IMR-90 (cell line): ENCODE data around the gene SHB. TPM values are rescaled to one million over a fixed set of nuclear protein-coding genes. Genes with fewer than 3 reads are reported as not detected.

Experiments used
- ATAC-seq: fragments of 200-7000 bp; cut with Tn5 transposase; 2 replicates; pipeline ENCODE4 v1.9.1; 2020; ENCODE audit warnings: low read depth, mild to moderate bottlenecking, moderate library complexity
- BruUV-seq: library from RNA; stranded (reverse); fragments of 400-500 nt; replicated peaks from 2 replicates; lab custom pipeline; 2021; lab: Mats Ljungman, UMichigan
- CTCF ChIA-PET: fragments of 300-600 bp; formaldehyde crosslinking; extraction: SDS; loops from one replicate; lab custom pipeline; 2021; ENCODE audit warnings: antibody characterized with exemption; lab: Yijun Ruan, JAX
- POLR2A ChIA-PET: fragments of 300-600 bp; sonication (Branson Sonifier 250); formaldehyde crosslinking; loops from one replicate; lab custom pipeline; 2022; ENCODE audit warnings: antibody characterized with exemption; ENCODE audit not compliant: unreplicated experiment; lab: Charles Lee
- DNase-seq: peaks from one replicate; pipeline ENCODE4 v3.0.0; 2013
- H2AFZ ChIP-seq: replicated peaks from 2 replicates; pipeline ENCODE3; 2013; ENCODE audit warnings: low read length, mild to moderate bottlenecking; ENCODE audit not compliant: poor library complexity
- H2AK5ac ChIP-seq: 2 replicates; pipeline ENCODE4 v1.6.1; 2013; ENCODE audit warnings: low read depth, low read length, inconsistent platforms
- H2AK9ac ChIP-seq: replicated peaks from 2 replicates; pipeline ENCODE3; 2013; ENCODE audit warnings: mild to moderate bottlenecking, low read depth, low read length, moderate library complexity; ENCODE audit not compliant: poor library complexity
- H2BK120ac ChIP-seq: 2 replicates; pipeline ENCODE4 v1.6.1; 2013; ENCODE audit warnings: low read depth, low read length, inconsistent platforms
- H2BK15ac ChIP-seq: 3 replicates; pipeline ENCODE4 v1.6.1; 2013; ENCODE audit warnings: low read depth, low read length, inconsistent platforms
- H2BK20ac ChIP-seq: 2 replicates; pipeline ENCODE4 v1.6.1; 2013; ENCODE audit warnings: low read depth, mild to moderate bottlenecking, inconsistent platforms, low read length, moderate library complexity
- H2BK5ac ChIP-seq: 2 replicates; pipeline ENCODE4 v1.6.1; 2013; ENCODE audit warnings: mild to moderate bottlenecking, low read depth, low read length, inconsistent platforms; ENCODE audit not compliant: poor library complexity, severe bottlenecking
- H3K14ac ChIP-seq: replicated peaks from 2 replicates; pipeline ENCODE4 v1.6.1; 2013; ENCODE audit warnings: low read depth, low read length, inconsistent platforms
- H3K18ac ChIP-seq: 2 replicates; pipeline ENCODE4 v1.6.1; 2013; ENCODE audit warnings: low read depth, low read length, control low read depth
- H3K23ac ChIP-seq: 2 replicates; pipeline ENCODE4 v1.6.1; 2013; ENCODE audit warnings: low read depth, low read length, inconsistent platforms
- H3K27ac ChIP-seq: 2 replicates; pipeline ENCODE4 v1.5.1; 2013; ENCODE audit warnings: mild to moderate bottlenecking, control low read depth, low read length; ENCODE audit not compliant: insufficient read depth
- H3K27me3 ChIP-seq: 2 replicates; pipeline ENCODE4 v1.6.1; 2013; ENCODE audit warnings: low read length; ENCODE audit not compliant: control insufficient read depth, insufficient read depth
- H3K36me3 ChIP-seq: 2 replicates; pipeline ENCODE4 v1.6.1; 2013; ENCODE audit warnings: low read length, mixed read lengths; ENCODE audit not compliant: control insufficient read depth, insufficient read depth
- H3K4ac ChIP-seq: 2 replicates; pipeline ENCODE4 v1.6.1; 2013; ENCODE audit warnings: low read depth, low read length, inconsistent platforms
- H3K4me1 ChIP-seq: 2 replicates; pipeline ENCODE4 v1.6.1; 2013; ENCODE audit warnings: low read length, mixed read lengths; ENCODE audit not compliant: control insufficient read depth, insufficient read depth
- H3K4me2 ChIP-seq: 2 replicates; pipeline ENCODE4 v1.6.1; 2013; ENCODE audit warnings: low read depth, mild to moderate bottlenecking, control low read depth, low read length, moderate library complexity
- H3K4me3 ChIP-seq: 2 replicates; pipeline ENCODE4 v1.5.1; 2013; ENCODE audit warnings: low read depth, mild to moderate bottlenecking, control low read depth, low read length, moderate library complexity; ENCODE audit not compliant: insufficient read depth
- H3K56ac ChIP-seq: 2 replicates; pipeline ENCODE4 v1.6.1; 2013; ENCODE audit warnings: low read length, inconsistent platforms; ENCODE audit not compliant: insufficient read depth; ENCODE audit errors: extremely low read depth
- H3K79me1 ChIP-seq, 2 experiments: 2 replicates each; pipeline ENCODE4 v1.6.1; 2013; ENCODE audit warnings: low read length in 2 of 2, inconsistent platforms in 1 of 2, low read depth in 1 of 2
- H3K9ac ChIP-seq: 2 replicates; pipeline ENCODE4 v1.6.1; 2013; ENCODE audit warnings: low read depth, low read length, control low read depth
- H3K9me1 ChIP-seq: 2 replicates; pipeline ENCODE4 v1.6.1; 2013; ENCODE audit warnings: low read length, inconsistent platforms; ENCODE audit not compliant: insufficient read depth
- H3K9me3 ChIP-seq: 2 replicates; pipeline ENCODE4 v1.6.1; 2013; ENCODE audit warnings: low read length; ENCODE audit not compliant: control insufficient read depth, insufficient read depth
- H4K20me1 ChIP-seq: 2 replicates; pipeline ENCODE4 v1.6.1; 2013; ENCODE audit warnings: low read length, inconsistent platforms; ENCODE audit not compliant: insufficient read depth
- H4K5ac ChIP-seq: 2 replicates; pipeline ENCODE4 v1.6.1; 2013; ENCODE audit warnings: mild to moderate bottlenecking, low read depth, low read length, control low read depth
- H4K8ac ChIP-seq, 2 experiments: 2 replicates each; pipeline ENCODE4 v1.6.1; 2013; ENCODE audit warnings: low read depth in 2 of 2, low read length in 2 of 2, control low read depth in 1 of 2, inconsistent platforms in 1 of 2
- H4K91ac ChIP-seq: 2 replicates; pipeline ENCODE4 v1.6.1; 2013; ENCODE audit warnings: low read depth, low read length, inconsistent platforms; ENCODE audit not compliant: insufficient read depth
- BHLHE40 ChIP-seq: fragments of 150-350 bp; IDR thresholded peaks from 2 replicates; pipeline ENCODE4 v1.6.1; 2016; ENCODE audit warnings: mild to moderate bottlenecking, low read depth, low read length
- CEBPB ChIP-seq: IDR thresholded peaks from 2 replicates; pipeline ENCODE4 v1.6.1; 2012; ENCODE audit warnings: low read depth, low read length, improper control_type of control experiment
- MAFK ChIP-seq: IDR thresholded peaks from 2 replicates; pipeline ENCODE4 v1.6.1; 2012; ENCODE audit warnings: low read depth, low read length, improper control_type of control experiment
- MAZ ChIP-seq: IDR thresholded peaks from 2 replicates; pipeline ENCODE4 v1.6.1; 2012; ENCODE audit warnings: low read depth, mild to moderate bottlenecking, low read length, improper control_type of control experiment, moderate library complexity, borderline replicate concordance
- NFE2L2 ChIP-seq: fragments of 150-350 bp; IDR thresholded peaks from 2 replicates; pipeline ENCODE4 v1.6.1; 2016; ENCODE audit warnings: low read depth, mild to moderate bottlenecking, low read length
- POLR2A ChIP-seq: IDR thresholded peaks from 2 replicates; pipeline ENCODE4 v1.6.1; 2012; ENCODE audit warnings: mild to moderate bottlenecking, low read depth, low read length
- RAD21 ChIP-seq: IDR thresholded peaks from 2 replicates; pipeline ENCODE4 v1.6.1; 2012; ENCODE audit warnings: low read length, improper control_type of control experiment
- RCOR1 ChIP-seq: IDR thresholded peaks from 2 replicates; pipeline ENCODE4 v1.6.1; 2012; ENCODE audit warnings: mild to moderate bottlenecking, low read length, improper control_type of control experiment; ENCODE audit not compliant: insufficient replicate concordance
- RFX5 ChIP-seq: IDR thresholded peaks from 2 replicates; pipeline ENCODE4 v1.8.0; 2012; ENCODE audit warnings: low read depth, mild to moderate bottlenecking, low read length, moderate library complexity
- SMC3 ChIP-seq: fragments of 150-350 bp; IDR thresholded peaks from 2 replicates; pipeline ENCODE4 v1.6.1; 2016; ENCODE audit warnings: low read depth, mild to moderate bottlenecking, antibody characterized with exemption, low read length, moderate library complexity
- WGBS, 2 experiments: methylation state at CpG; one replicate each; pipeline versions ENCODE4 v1.1.5 to v1.1.7; 2013; ENCODE audit warnings: missing lambda C conversion rate in 2 of 2; ENCODE audit not compliant: insufficient read length in 1 of 2; ENCODE audit errors: extremely low coverage in 2 of 2; 5-methylcytosine and 5-hydroxymethylcytosine counted together
- dilution Hi-C: fragments of 300-500 bp; cut with HindIII; formaldehyde crosslinking; loops from one replicate; pipeline ENCODE4 v1.14.3; 2018; ENCODE audit warnings: low sequenced_read_pairs; ENCODE audit not compliant: unreplicated experiment
- in situ Hi-C: fragments of 300-500 bp; cut with MboI; formaldehyde crosslinking; loops from 3 replicates; pipeline ENCODE4 v1.14.3; 2019; ENCODE audit warnings: low sequenced_read_pairs, inconsistent platforms, mixed read lengths
- intact Hi-C: fragments of 100-400 bp; cut with micrococcal nuclease; formaldehyde crosslinking; loops from 2 replicates; pipeline ENCODE4 v1.10.0; 2022
- polyA plus RNA-seq, 3 experiments: library from polyadenylated mRNA; depleted of rRNA; stranded (reverse); fragments of >200 nt; gene quantifications; 2 replicates each; pipeline ENCODE4 v1.2.3, GENCODE V29; 2012; ENCODE audit warnings: low replicate concordance in 1 of 3
- total RNA-seq: library from RNA; depleted of rRNA; stranded (reverse); fragments of >200 nt; gene quantifications from 2 replicates; pipeline ENCODE4 v1.2.3, GENCODE V29; 2012
- TF ChIP-seq, protein P1 (sequence below): fragments of 150-350 bp; IDR thresholded peaks from 2 replicates; pipeline ENCODE4 v1.6.1; 2016; ENCODE audit warnings: low read depth, mild to moderate bottlenecking, low read length, moderate library complexity, borderline replicate concordance
- TF ChIP-seq, protein P2 (sequence below): conservative IDR thresholded peaks from 2 replicates; pipeline ENCODE4 v1.5.1; 2012; ENCODE audit warnings: mild to moderate bottlenecking, low read depth, low read length, improper control_type of control experiment
- TF ChIP-seq, protein P3 (sequence below): fragments of 150-350 bp; IDR thresholded peaks from 2 replicates; pipeline ENCODE4 v1.6.1; 2017; ENCODE audit warnings: mild to moderate bottlenecking, antibody characterized with exemption, low read length, low read depth

The SHB gene
- total and polyA plus RNA-seq, 2 of the 4 experiments (the other 2 are of a cell fraction) = 6.1 to 20.4 TPM

DNA sequence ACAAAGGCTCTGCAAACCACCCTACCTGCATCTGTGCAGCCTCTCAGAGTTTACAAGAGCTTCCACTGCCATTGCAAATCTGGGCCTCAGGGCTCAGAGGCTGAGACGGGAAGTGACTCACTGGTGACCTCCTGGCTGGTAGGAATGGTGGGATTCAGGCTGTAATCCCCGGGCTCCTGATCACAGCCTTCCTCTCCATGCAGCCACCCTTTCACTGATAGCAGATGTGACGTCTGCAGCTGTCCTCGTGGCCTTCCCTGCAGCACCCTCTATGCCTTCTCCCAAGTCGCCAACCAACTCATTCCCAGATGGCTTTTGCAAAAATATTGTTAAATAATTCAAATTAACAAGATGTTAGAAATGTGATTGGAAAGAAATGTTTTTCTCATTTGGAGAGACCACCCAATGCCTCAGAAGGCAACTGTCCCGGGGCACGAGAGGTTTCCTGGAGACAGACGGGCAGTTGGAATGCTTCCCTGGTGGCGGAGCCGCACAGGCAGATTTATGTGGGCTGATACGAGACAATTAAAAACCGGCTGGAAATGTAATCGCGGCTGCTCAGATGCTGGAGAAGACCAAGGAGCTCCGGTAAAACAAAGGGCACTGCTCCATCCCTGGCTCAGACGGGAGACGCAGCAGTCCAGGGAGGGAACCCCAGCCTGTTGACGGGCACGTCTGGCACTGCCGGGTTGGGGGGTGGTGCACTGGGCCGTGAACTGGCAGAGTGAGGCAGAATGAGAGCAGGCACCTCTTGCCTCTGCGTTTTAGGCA is 130.7 kb downstream of the SHB start:
- H4K5ac ChIP-seq = peak overlapping the region; percentile 47
- in situ Hi-C loops (no loop called here), intact Hi-C loops (no loop called here), dilution Hi-C loops (loop anchor here (25.0 kb wide), 1 partner anchor 124 kb away; the partner anchor contains the start of gene SHB)
- peak overlapping the region; percentile 85 for H2BK5ac ChIP-seq
- H3K4me1 ChIP-seq = peaks cover 40% of the 10 kb centered on the region
- peak overlapping the region; percentile 86 for H2BK20ac ChIP-seq
- peak overlapping the region; percentile 92 for H3K27ac ChIP-seq
- no peak overlapping the region for H3K4me3 ChIP-seq
- ATAC-seq = peak; percentile 69
- peak overlapping the region; percentile 82 for H3K4ac ChIP-seq
- peak overlapping the region; percentile 33 to 99 for H4K8ac ChIP-seq
- H3K9me1 ChIP-seq = peaks cover 44% of the 10 kb centered on the region
- WGBS, 2 experiments = 4% methylated on average over 13 of the region's 22 CpGs; no CpG with 5 or more reads in 1 of the 2 experiments
- peak overlapping the region; percentile 96 for H2AK9ac ChIP-seq
- no peaks in the 10 kb centered on the region for H3K9me3 ChIP-seq
- peak overlapping the region; percentile 27 for H3K18ac ChIP-seq
- peak overlapping the region; percentile 98 for H2AK5ac ChIP-seq
- peak overlapping the region; percentile 86 for H3K14ac ChIP-seq
- H2BK120ac ChIP-seq = peak overlapping the region; percentile 98
- POLR2A ChIA-PET = interaction anchor here (0.6 kb wide), 1 partner anchor 368 kb away, joined by 13 read pairs; no protein-coding TSS in a partner anchor
- no TSS peak for BruUV-seq
- CTCF ChIA-PET = interaction anchor here (1.2 to 1.3 kb wide), 2 partner anchors 11 to 133 kb away, joined by 4 to 7 read pairs; no protein-coding TSS in a partner anchor
- peaks cover 20% of the 10 kb centered on the region for H3K36me3 ChIP-seq
- H2BK15ac ChIP-seq = peak overlapping the region; percentile 95; the same call in 2 of the 3 replicates
- peak overlapping the region; percentile 26 for H3K4me2 ChIP-seq
- no peaks in the 10 kb centered on the region for H3K27me3 ChIP-seq
- peak overlapping the region; percentile 84 for H3K23ac ChIP-seq
- H3K56ac ChIP-seq = peak overlapping the region; percentile 73
- H3K79me1 ChIP-seq = peaks cover 61 to 94% of the 10 kb centered on the region in 2 experiments
- peak; percentile 93 for DNase-seq
- peak overlapping the region; percentile 58 for H3K9ac ChIP-seq
- H4K91ac ChIP-seq = peak overlapping the region; percentile 92
- peaks cover 5% of the 10 kb centered on the region; the same call in 1 of the 2 replicates for H4K20me1 ChIP-seq
- peak overlapping the region; percentile 71 for H2AFZ ChIP-seq
- TF ChIP-seq BHLHE40 (no peak), RCOR1 (no peak), POLR2A (peak; percentile 19; the same call in 1 of the 2 replicates), SMC3 (no peak), CEBPB (0 out of 2 replicates have a peak, but pooled peaks have one; percentile 46), RFX5 (no peak), MAFK (no peak), NFE2L2 (no peak), RAD21 (0 out of 2 replicates have a peak, but pooled peaks have one; percentile 5), MAZ (no peak)
- TF ChIP-seq, protein P1, sequence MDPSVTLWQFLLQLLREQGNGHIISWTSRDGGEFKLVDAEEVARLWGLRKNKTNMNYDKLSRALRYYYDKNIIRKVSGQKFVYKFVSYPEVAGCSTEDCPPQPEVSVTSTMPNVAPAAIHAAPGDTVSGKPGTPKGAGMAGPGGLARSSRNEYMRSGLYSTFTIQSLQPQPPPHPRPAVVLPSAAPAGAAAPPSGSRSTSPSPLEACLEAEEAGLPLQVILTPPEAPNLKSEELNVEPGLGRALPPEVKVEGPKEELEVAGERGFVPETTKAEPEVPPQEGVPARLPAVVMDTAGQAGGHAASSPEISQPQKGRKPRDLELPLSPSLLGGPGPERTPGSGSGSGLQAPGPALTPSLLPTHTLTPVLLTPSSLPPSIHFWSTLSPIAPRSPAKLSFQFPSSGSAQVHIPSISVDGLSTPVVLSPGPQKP = no peak
- TF ChIP-seq, protein P2, sequence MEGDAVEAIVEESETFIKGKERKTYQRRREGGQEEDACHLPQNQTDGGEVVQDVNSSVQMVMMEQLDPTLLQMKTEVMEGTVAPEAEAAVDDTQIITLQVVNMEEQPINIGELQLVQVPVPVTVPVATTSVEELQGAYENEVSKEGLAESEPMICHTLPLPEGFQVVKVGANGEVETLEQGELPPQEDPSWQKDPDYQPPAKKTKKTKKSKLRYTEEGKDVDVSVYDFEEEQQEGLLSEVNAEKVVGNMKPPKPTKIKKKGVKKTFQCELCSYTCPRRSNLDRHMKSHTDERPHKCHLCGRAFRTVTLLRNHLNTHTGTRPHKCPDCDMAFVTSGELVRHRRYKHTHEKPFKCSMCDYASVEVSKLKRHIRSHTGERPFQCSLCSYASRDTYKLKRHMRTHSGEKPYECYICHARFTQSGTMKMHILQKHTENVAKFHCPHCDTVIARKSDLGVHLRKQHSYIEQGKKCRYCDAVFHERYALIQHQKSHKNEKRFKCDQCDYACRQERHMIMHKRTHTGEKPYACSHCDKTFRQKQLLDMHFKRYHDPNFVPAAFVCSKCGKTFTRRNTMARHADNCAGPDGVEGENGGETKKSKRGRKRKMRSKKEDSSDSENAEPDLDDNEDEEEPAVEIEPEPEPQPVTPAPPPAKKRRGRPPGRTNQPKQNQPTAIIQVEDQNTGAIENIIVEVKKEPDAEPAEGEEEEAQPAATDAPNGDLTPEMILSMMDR = no peak
- TF ChIP-seq, protein P3, sequence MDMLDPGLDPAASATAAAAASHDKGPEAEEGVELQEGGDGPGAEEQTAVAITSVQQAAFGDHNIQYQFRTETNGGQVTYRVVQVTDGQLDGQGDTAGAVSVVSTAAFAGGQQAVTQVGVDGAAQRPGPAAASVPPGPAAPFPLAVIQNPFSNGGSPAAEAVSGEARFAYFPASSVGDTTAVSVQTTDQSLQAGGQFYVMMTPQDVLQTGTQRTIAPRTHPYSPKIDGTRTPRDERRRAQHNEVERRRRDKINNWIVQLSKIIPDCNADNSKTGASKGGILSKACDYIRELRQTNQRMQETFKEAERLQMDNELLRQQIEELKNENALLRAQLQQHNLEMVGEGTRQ = peak; percentile 62
